Tibial nerve (tissue), 4 donors: ENCODE measurements around the gene MAP1LC3B. TPM values are rescaled to one million over a fixed set of nuclear protein-coding genes. Genes with fewer than 3 reads are reported as not detected.
A peak's percentile ranks its signal among the peaks of the same experiment; 100 is the strongest.
"Not testable (repeated sequence)": the region's sequence is repeated elsewhere in the genome, so short reads cannot be mapped to it uniquely, and the experiment has no call there.

Source experiments
- DNase-seq, 2 donors: peaks; one replicate each; pipeline ENCODE4 v3.0.0-alpha.2; 2019; ENCODE audit warnings: low spot score in 2 of 2
- H3K27ac ChIP-seq, 4 donors: fragments of 200-600 bp; sonication (generic) in 3 of 4; one replicate each; pipeline ENCODE4 v1.5.1; 2017 to 2019; ENCODE audit warnings: mild to moderate bottlenecking in 1 of 4
- H3K27me3 ChIP-seq, 2 donors: fragments of 200-600 bp; sonication (generic) in 1 of 2; one replicate each; pipeline versions ENCODE4 v1.5.1 to v1.6.0; 2017 to 2019
- H3K36me3 ChIP-seq, 3 donors: fragments of 200-600 bp; sonication (generic); one replicate each; pipeline ENCODE4 v1.5.1; 2018 to 2019
- H3K4me1 ChIP-seq, 4 donors: fragments of 200-600 bp; sonication (generic) in 3 of 4; one replicate each; pipeline ENCODE4 v1.5.1; 2017 to 2019
- H3K4me3 ChIP-seq, 4 donors: fragments of 200-600 bp; sonication (generic) in 3 of 4; one replicate each; pipeline ENCODE4 v1.5.1; 2017 to 2019; ENCODE audit warnings: mild to moderate bottlenecking in 1 of 4, moderate library complexity in 1 of 4
- H3K9me3 ChIP-seq, 4 donors: fragments of 200-600 bp; sonication (generic) in 3 of 4; one replicate each; pipeline ENCODE4 v1.5.1; 2017 to 2019
- EP300 ChIP-seq, 2 donors: sonication (generic); formaldehyde crosslinking; IDR thresholded peaks; one replicate each; pipeline ENCODE4 v1.6.1; 2017; ENCODE audit warnings: antibody characterized with exemption in 2 of 2, mild to moderate bottlenecking in 1 of 2
- POLR2A ChIP-seq, 2 donors: fragments of 450-650 bp; IDR thresholded peaks; one replicate each; pipeline ENCODE4 v1.6.1; 2017; ENCODE audit warnings: antibody characterized with exemption in 2 of 2, mild to moderate bottlenecking in 2 of 2, moderate library complexity in 2 of 2
- WGBS, 2 donors: methylation state at CpG; one replicate each; pipeline ENCODE4 v1.1.5; 2018; 5-methylcytosine and 5-hydroxymethylcytosine counted together
- total RNA-seq, 4 donors: library from RNA; depleted of rRNA; stranded (reverse); fragments of >200 nt; gene quantifications; one replicate each; pipeline ENCODE4 v1.1.0, GENCODE V29; 2016
- TF ChIP-seq, protein P1 (sequence below), 5 experiments: fragments of 200-600 bp in 3 of 5; fragments of 450-650 bp in 2 of 5; sonication (generic) in 3 of 5; IDR thresholded peaks; one replicate each; pipeline ENCODE4 v1.5.1; 2016 to 2019; ENCODE audit warnings: antibody characterized with exemption in 5 of 5, mild to moderate bottlenecking in 3 of 5, moderate library complexity in 2 of 5

MAP1LC3B gene
- total RNA-seq, 4 donors from 2014 or later = 60.9 to 78.1 (median 68.2) TPM

- DNase-seq = peak; percentile 83 to 92
- TF ChIP-seq POLR2A (IDR thresholded peaks at IDR 0.05) (peak; percentile 61 to 88), EP300 (IDR thresholded peaks at IDR 0.05) (peak; percentile 90 to 99)
- TF ChIP-seq, protein P1, sequence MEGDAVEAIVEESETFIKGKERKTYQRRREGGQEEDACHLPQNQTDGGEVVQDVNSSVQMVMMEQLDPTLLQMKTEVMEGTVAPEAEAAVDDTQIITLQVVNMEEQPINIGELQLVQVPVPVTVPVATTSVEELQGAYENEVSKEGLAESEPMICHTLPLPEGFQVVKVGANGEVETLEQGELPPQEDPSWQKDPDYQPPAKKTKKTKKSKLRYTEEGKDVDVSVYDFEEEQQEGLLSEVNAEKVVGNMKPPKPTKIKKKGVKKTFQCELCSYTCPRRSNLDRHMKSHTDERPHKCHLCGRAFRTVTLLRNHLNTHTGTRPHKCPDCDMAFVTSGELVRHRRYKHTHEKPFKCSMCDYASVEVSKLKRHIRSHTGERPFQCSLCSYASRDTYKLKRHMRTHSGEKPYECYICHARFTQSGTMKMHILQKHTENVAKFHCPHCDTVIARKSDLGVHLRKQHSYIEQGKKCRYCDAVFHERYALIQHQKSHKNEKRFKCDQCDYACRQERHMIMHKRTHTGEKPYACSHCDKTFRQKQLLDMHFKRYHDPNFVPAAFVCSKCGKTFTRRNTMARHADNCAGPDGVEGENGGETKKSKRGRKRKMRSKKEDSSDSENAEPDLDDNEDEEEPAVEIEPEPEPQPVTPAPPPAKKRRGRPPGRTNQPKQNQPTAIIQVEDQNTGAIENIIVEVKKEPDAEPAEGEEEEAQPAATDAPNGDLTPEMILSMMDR (IDR thresholded peaks at IDR 0.05) = peak in 1 of 5 experiments; percentile 27
- Histone ChIP-seq H3K36me3 (no peaks in the 10 kb centered on the region), H3K27me3 (no peaks in the 10 kb centered on the region), H3K4me3 (peak overlapping the region; percentile 4 to 36 (median 14)), H3K9me3 (no peaks in the 10 kb centered on the region), H3K27ac (peak overlapping the region; percentile 84 to 98 (median 96)), H3K4me1 (peaks cover 0 to 49% (median 24%) of the 10 kb centered on the region in 4 donors)
- 6 to 9% methylated on average over 18 of the region's 18 CpGs for WGBS, 2 donors
Measured at GRCh38 chr16:87387942-87388817, 4.0 kb upstream of the MAP1LC3B start.

- H3K36me3 ChIP-seq = no peaks in the 10 kb centered on the region
- H3K9me3 ChIP-seq = no peaks in the 10 kb centered on the region
- peak overlapping the region; percentile 84 to 98 (median 96) for H3K27ac ChIP-seq
- TF ChIP-seq POLR2A (IDR thresholded peaks at IDR 0.05) = no peak
- TF ChIP-seq EP300 (IDR thresholded peaks at IDR 0.05) = no peak
- TF ChIP-seq, protein P1 (IDR thresholded peaks at IDR 0.05) = no peak
- H3K4me3 ChIP-seq = peak overlapping the region in 2 of 4 donors; percentile 11 to 36
- no peaks in the 10 kb centered on the region for H3K27me3 ChIP-seq
- H3K4me1 ChIP-seq = peaks cover 2 to 55% (median 28%) of the 10 kb centered on the region in 4 donors
- 23 to 37% methylated on average over 1 of the region's 1 CpG for WGBS, 2 donors
- no peak for DNase-seq
Measured at GRCh38 chr16:87388818-87389134, 3.4 kb upstream of the MAP1LC3B start.

- Histone ChIP-seq H3K27me3 (no peaks in the 10 kb centered on the region), H3K4me3 (no peak overlapping the region), H3K36me3 (no peaks in the 10 kb centered on the region), H3K9me3 (no peaks in the 10 kb centered on the region), H3K4me1 (peaks cover 6 to 59% (median 33%) of the 10 kb centered on the region in 4 donors), H3K27ac (peak overlapping the region in 3 of 4 donors; percentile 84 to 98 (median 95))
- no peak for DNase-seq
- 88 to 89% methylated on average over 5 of the region's 5 CpGs for WGBS, 2 donors
- TF ChIP-seq, protein P1 (IDR thresholded peaks at IDR 0.05) = no peak
- TF ChIP-seq POLR2A (IDR thresholded peaks at IDR 0.05) (no peak), EP300 (IDR thresholded peaks at IDR 0.05) (no peak)
Measured at GRCh38 chr16:87389245-87389644, 2.9 kb upstream of the MAP1LC3B start.

DNA sequence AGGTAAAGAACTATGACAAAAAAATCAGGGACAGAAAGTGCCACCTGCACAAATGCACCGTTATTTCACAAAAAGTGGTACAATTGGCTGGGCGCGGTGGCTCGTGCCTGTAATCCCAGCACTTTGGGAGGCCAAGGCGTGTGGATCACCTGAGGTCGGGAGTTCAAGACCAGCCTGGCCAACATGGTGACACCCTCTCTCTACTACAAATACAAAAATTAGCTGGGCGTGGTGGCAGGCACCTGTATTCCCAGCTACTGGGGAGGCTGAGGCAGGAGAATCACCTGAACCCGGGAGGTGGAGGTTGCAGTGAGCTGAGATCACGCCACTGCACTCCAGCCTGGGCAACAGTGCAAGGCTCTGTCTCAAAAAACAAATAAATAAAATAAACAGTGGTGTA, 2.2 kb upstream of the MAP1LC3B start:
- Histone ChIP-seq H3K4me1 (peaks cover 6 to 59% (median 31%) of the 10 kb centered on the region in 4 donors), H3K27ac (peak overlapping the region in 1 of 4 donors; percentile 98)
- H3K9me3 ChIP-seq, H3K27me3 ChIP-seq, DNase-seq, H3K36me3 ChIP-seq, H3K4me3 ChIP-seq: not testable (repeated sequence)
- WGBS, 2 donors = 90 to 96% methylated on average over 9 of the region's 9 CpGs

DNA sequence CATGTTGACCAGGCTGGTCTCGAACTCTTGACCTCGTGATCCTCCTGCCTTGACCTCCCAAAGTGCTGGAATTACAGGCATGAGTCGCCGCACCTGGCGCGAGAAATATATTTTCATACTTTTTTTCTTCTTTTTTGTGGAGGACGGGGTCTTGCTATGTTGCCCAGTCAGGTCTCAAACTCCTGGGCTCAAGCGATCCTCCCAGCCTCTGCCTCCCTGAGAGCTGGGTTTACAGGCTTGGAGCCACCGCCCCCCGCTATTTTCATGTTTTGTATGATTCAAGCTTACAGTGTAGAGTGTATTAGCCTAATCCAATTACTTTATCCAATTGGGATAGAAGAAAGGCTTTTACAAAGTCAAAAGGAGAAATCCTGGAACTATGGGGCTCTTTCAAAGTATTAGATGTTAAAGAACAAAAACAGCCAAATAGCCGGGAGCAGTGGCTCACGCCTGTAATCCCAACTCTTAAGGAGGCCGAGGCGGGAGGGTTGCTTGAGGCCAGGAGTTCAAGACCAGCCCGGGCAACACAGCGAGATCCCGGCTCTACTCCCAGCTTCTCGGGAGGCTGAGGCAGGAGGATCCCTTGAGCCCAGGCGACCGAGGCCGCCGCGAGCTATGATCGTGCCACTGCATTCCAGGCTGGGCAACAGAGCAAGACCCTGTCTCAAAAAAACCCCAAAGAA, 1.4 kb upstream of the MAP1LC3B start:
- H3K4me1 ChIP-seq = peaks cover 6 to 66% (median 34%) of the 10 kb centered on the region in 4 donors

More for the DNA sequence above, 1.4 kb upstream of the MAP1LC3B start:
- Histone ChIP-seq H3K27me3 (no peaks in the 10 kb centered on the region), H3K27ac (peak overlapping the region; percentile 98 to 100 (median 100)), H3K4me3 (peak overlapping the region in 3 of 4 donors; percentile 46 to 84 (median 78)), H3K9me3 (no peaks in the 10 kb centered on the region), H3K36me3 (no peaks in the 10 kb centered on the region)
- TF ChIP-seq EP300 (IDR thresholded peaks at IDR 0.05) = no peak
- TF ChIP-seq, protein P1 (IDR thresholded peaks at IDR 0.05) = no peak
- no peak for DNase-seq
- 94 to 96% methylated on average over 24 of the region's 24 CpGs for WGBS, 2 donors
